Thyroid gland (tissue), 4 donors: ENCODE results near the gene CLN6.

Source experiments
- POLR2A ChIP-seq, 2 donors: fragments of 450-650 bp; IDR thresholded peaks; one replicate each; pipeline ENCODE4 v1.6.1; 2017; ENCODE audit warnings: antibody characterized with exemption in 2 of 2, mild to moderate bottlenecking in 2 of 2, moderate library complexity in 1 of 2
- TF ChIP-seq, protein P1 (sequence below), 6 experiments: fragments of 200-600 bp in 3 of 6; fragments of 450-650 bp in 3 of 6; sonication (generic) in 3 of 6; IDR thresholded peaks; one replicate each; pipeline ENCODE4 v1.5.1; 2016 to 2019; ENCODE audit warnings: antibody characterized with exemption in 6 of 6, mild to moderate bottlenecking in 2 of 6, inconsistent platforms in 1 of 6, moderate library complexity in 1 of 6

DNA sequence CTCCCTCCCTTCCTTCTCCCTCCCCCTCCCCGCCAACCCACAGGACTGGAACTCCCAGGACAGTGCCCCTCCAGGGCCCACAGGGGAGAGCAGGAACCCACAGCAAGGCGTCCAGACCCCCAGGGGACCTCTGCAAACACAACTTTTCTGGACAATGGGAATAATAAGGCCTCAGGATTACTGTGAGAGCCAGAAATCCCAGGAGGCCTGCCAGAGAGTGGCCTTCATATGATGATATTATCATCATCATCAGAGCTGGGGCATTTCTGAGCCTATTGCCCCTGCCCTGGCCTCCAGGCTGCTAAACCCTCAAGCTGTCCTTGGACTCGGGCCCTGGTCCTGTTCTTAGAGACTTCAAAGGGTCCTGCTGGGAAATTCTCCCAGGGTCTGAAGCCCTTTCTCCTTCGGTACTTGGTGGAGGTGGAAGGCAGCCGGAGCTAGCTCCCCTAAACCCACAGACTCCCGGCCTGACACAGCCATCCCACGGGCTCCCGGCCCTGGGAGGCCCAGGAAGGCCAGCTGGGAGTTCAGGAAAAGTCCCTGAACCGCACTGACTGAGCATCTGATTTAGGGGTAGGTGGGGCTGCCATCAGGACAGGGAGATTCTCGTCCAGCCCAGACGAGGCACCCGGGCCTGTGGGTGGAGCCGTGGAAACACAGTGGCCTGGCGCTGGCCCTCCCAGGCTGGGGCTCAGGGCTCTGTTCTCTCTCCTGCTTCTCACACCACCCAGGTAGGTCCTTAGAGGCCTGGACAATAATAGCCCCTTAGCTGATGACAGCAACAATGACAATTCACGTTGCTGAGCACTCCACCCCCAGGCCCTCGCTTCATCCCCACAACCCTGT, 29.3 kb downstream of the CLN6 start:
- TF ChIP-seq, protein P1, sequence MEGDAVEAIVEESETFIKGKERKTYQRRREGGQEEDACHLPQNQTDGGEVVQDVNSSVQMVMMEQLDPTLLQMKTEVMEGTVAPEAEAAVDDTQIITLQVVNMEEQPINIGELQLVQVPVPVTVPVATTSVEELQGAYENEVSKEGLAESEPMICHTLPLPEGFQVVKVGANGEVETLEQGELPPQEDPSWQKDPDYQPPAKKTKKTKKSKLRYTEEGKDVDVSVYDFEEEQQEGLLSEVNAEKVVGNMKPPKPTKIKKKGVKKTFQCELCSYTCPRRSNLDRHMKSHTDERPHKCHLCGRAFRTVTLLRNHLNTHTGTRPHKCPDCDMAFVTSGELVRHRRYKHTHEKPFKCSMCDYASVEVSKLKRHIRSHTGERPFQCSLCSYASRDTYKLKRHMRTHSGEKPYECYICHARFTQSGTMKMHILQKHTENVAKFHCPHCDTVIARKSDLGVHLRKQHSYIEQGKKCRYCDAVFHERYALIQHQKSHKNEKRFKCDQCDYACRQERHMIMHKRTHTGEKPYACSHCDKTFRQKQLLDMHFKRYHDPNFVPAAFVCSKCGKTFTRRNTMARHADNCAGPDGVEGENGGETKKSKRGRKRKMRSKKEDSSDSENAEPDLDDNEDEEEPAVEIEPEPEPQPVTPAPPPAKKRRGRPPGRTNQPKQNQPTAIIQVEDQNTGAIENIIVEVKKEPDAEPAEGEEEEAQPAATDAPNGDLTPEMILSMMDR (IDR thresholded peaks at IDR 0.05): no peak
- TF ChIP-seq POLR2A (IDR thresholded peaks at IDR 0.05): no peak
